ENCODE measurements around the gene CLN6. TPM values are rescaled to one million over a fixed set of nuclear protein-coding genes. Genes with fewer than 3 reads are reported as not detected.
"Not testable (repeated sequence)": the region's sequence is repeated elsewhere in the genome, so short reads cannot be mapped to it uniquely, and the experiment has no call there.

CLN6 gene
- total and polyA plus RNA-seq, 2 experiments from 2014 or later, result 3.8 to 17.4 TPM

GRCh38 chr15:68203956-68204355 lies 25.6 kb downstream of the CLN6 start:
- 94 to 100% methylated on average over 5 of the region's 5 CpGs for WGBS, 2 experiments (ENCODE audit: low coverage in 1 of 2, low lambda C conversion rate in 2 of 2, missing lambda C conversion rate in 2 of 2)
- Histone ChIP-seq H3K4me1 (ENCODE audit: insufficient read depth) (0 out of 2 replicates have a peak, but pooled peaks cover 4% of the 10 kb centered on the region), H3K27ac (no peak overlapping the region), H3K9me3 (ENCODE audit: low read depth) (no peaks in the 10 kb centered on the region), H3F3A (ENCODE audit: insufficient read depth) (no peaks in the 10 kb centered on the region), H3K4me3 (no peak overlapping the region), H3K79me2 (ENCODE audit: insufficient read depth) (no peaks in the 10 kb centered on the region), H3K27me3 (replicated peaks; ENCODE audit: insufficient read depth) (no peaks in the 10 kb centered on the region), H2AFZ (no peak overlapping the region), H3K9me2 (ENCODE audit: insufficient read depth) (no peaks in the 10 kb centered on the region), H3K9ac (no peak overlapping the region), H4K20me1 (ENCODE audit: insufficient read depth) (no peaks in the 10 kb centered on the region), H3K4me2 (ENCODE audit: unreplicated experiment) (no peak overlapping the region), H3K36me3 (ENCODE audit: low read depth) (no peaks in the 10 kb centered on the region)
- DNase-seq, result no peak
- in situ Hi-C loops (cut with MboI), result no loop called here
- no peak for TF ChIP-seq EZH2 (IDR thresholded peaks at IDR 0.05; ENCODE audit: insufficient read depth, poor library complexity, severe bottlenecking)
- no peak for TF ChIP-seq EZH2phosphoT487 (IDR thresholded peaks at IDR 0.05; ENCODE audit: insufficient read depth, low read depth)

GRCh38 chr15:68203486-68203885 lies 26.0 kb downstream of the CLN6 start:
- no peaks in the 10 kb centered on the region for H3F3A ChIP-seq (ENCODE audit: insufficient read depth)
- no peak overlapping the region for H3K4me2 ChIP-seq (ENCODE audit: unreplicated experiment)
- H3K9me3 ChIP-seq (ENCODE audit: low read depth), result no peaks in the 10 kb centered on the region
- WGBS, 2 experiments (ENCODE audit: low coverage in 1 of 2, low lambda C conversion rate in 2 of 2, missing lambda C conversion rate in 2 of 2), result 95 to 97% methylated on average over 5 of the region's 5 CpGs
- no peak overlapping the region for H3K27ac ChIP-seq
- no peak overlapping the region for H2AFZ ChIP-seq
- H3K9me2 ChIP-seq (ENCODE audit: insufficient read depth), result no peaks in the 10 kb centered on the region
- H3K9ac ChIP-seq, result no peak overlapping the region
- H4K20me1 ChIP-seq (ENCODE audit: insufficient read depth), result no peaks in the 10 kb centered on the region
- TF ChIP-seq EZH2 (IDR thresholded peaks at IDR 0.05; ENCODE audit: insufficient read depth, poor library complexity, severe bottlenecking), result no peak
- no peak for TF ChIP-seq EZH2phosphoT487 (IDR thresholded peaks at IDR 0.05; ENCODE audit: insufficient read depth, low read depth)
- no peak for DNase-seq
- no peaks in the 10 kb centered on the region for H3K27me3 ChIP-seq (replicated peaks; ENCODE audit: insufficient read depth)
- 0 out of 2 replicates have a peak, but pooled peaks cover 4% of the 10 kb centered on the region for H3K4me1 ChIP-seq (ENCODE audit: insufficient read depth)
- no peak overlapping the region for H3K4me3 ChIP-seq
- in situ Hi-C loops (cut with MboI), result no loop called here
- no peaks in the 10 kb centered on the region for H3K79me2 ChIP-seq (ENCODE audit: insufficient read depth)
- no peaks in the 10 kb centered on the region for H3K36me3 ChIP-seq (ENCODE audit: low read depth)

GRCh38 chr15:68202994-68203393 lies 26.5 kb downstream of the CLN6 start:
- H3K9ac ChIP-seq; H3K9me2 ChIP-seq (ENCODE audit: insufficient read depth); H3K9me3 ChIP-seq (ENCODE audit: low read depth); H3F3A ChIP-seq (ENCODE audit: insufficient read depth); H3K27me3 ChIP-seq (replicated peaks; ENCODE audit: insufficient read depth); H2AFZ ChIP-seq; H3K27ac ChIP-seq; H4K20me1 ChIP-seq (ENCODE audit: insufficient read depth); H3K4me1 ChIP-seq (ENCODE audit: insufficient read depth); H3K4me3 ChIP-seq; in situ Hi-C loops (cut with MboI); H3K79me2 ChIP-seq (ENCODE audit: insufficient read depth); DNase-seq; H3K36me3 ChIP-seq (ENCODE audit: low read depth); H3K4me2 ChIP-seq (ENCODE audit: unreplicated experiment): not testable (repeated sequence)
- WGBS, 2 experiments (ENCODE audit: low coverage in 1 of 2, low lambda C conversion rate in 2 of 2, missing lambda C conversion rate in 2 of 2), result 93 to 95% methylated on average over 7 of the region's 7 CpGs

GRCh38 chr15:68201879-68202261 lies 27.7 kb downstream of the CLN6 start:
- Histone ChIP-seq H3K36me3 (ENCODE audit: low read depth) (no peaks in the 10 kb centered on the region), H2AFZ (no peak overlapping the region), H4K20me1 (ENCODE audit: insufficient read depth) (no peaks in the 10 kb centered on the region), H3F3A (ENCODE audit: insufficient read depth) (no peaks in the 10 kb centered on the region), H3K9me2 (ENCODE audit: insufficient read depth) (no peaks in the 10 kb centered on the region), H3K9me3 (ENCODE audit: low read depth) (no peaks in the 10 kb centered on the region), H3K79me2 (ENCODE audit: insufficient read depth) (no peaks in the 10 kb centered on the region), H3K9ac (no peak overlapping the region), H3K27ac (no peak overlapping the region), H3K27me3 (replicated peaks; ENCODE audit: insufficient read depth) (no peaks in the 10 kb centered on the region), H3K4me1 (ENCODE audit: insufficient read depth) (0 out of 2 replicates have a peak, but pooled peaks cover 4% of the 10 kb centered on the region), H3K4me3 (no peak overlapping the region), H3K4me2 (ENCODE audit: unreplicated experiment) (no peak overlapping the region)
- in situ Hi-C loops (cut with MboI), result no loop called here
- no peak for DNase-seq
- WGBS, 2 experiments (ENCODE audit: low coverage in 1 of 2, low lambda C conversion rate in 2 of 2, missing lambda C conversion rate in 2 of 2), result 86 to 88% methylated on average over 3 of the region's 3 CpGs
- TF ChIP-seq EZH2phosphoT487 (IDR thresholded peaks at IDR 0.05; ENCODE audit: insufficient read depth, low read depth) (no peak), EZH2 (IDR thresholded peaks at IDR 0.05; ENCODE audit: insufficient read depth, poor library complexity, severe bottlenecking) (no peak)

Data from GM23248 (cell line).